ENCODE results near the gene TTC28. TPM values are rescaled to one million over a fixed set of nuclear protein-coding genes. Genes with fewer than 3 reads are reported as not detected.

TTC28 gene
- total RNA-seq, 1 donor from 2014 or later: 24.5 TPM

- Histone ChIP-seq H3K4me1 (peaks cover 0 to 3% of the 10 kb centered on the region in 2 donors), H3K36me3 (no peaks in the 10 kb centered on the region), H3K27ac (no peak overlapping the region), H3K27me3 (no peaks in the 10 kb centered on the region), H3K9me3 (no peaks in the 10 kb centered on the region), H3K4me3 (no peak overlapping the region)
- no peak for TF ChIP-seq CTCF (IDR thresholded peaks at IDR 0.05)
- DNase-seq (ENCODE audit: low spot score in 2 of 2): no peak
- intact Hi-C loops (cut with DNase I): no loop called here
Observed at GRCh38 chr22:28239941-28240340, 439.7 kb downstream of the TTC28 start.

DNA sequence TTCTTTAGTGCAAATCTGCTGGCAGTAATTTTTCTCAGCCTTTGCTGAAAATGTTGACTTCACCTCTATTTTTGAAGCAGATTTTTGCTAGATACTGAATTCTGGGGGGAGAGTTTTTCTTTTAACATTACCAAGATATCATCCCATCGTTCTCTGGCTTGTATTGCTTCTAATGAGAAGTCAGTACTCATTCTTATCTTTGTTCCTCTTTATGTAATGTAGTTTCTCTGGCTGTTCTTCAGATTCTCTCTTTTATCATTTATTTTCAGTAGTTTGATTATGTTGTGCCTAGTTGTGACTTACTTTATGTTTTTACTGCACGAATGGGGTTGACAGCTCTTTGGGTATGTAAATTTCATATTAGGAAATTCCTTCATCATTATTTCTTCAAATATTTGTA, 441.9 kb downstream of the TTC28 start:
- Histone ChIP-seq H3K36me3 (no peaks in the 10 kb centered on the region), H3K4me3 (no peak overlapping the region), H3K27ac (no peak overlapping the region), H3K27me3 (no peaks in the 10 kb centered on the region), H3K4me1 (peaks cover 0 to 3% of the 10 kb centered on the region in 2 donors), H3K9me3 (no peaks in the 10 kb centered on the region)
- no peak for TF ChIP-seq CTCF (IDR thresholded peaks at IDR 0.05)
- intact Hi-C loops (cut with DNase I): no loop called here
- no peak for DNase-seq (ENCODE audit: low spot score in 2 of 2)

- H3K9me3 ChIP-seq: no peaks in the 10 kb centered on the region
- H3K27me3 ChIP-seq: no peaks in the 10 kb centered on the region
- no peak overlapping the region for H3K4me3 ChIP-seq
- no peak overlapping the region for H3K27ac ChIP-seq
- no peak for DNase-seq (ENCODE audit: low spot score in 2 of 2)
- no peak for TF ChIP-seq CTCF (IDR thresholded peaks at IDR 0.05)
- H3K4me1 ChIP-seq: peaks cover 0 to 3% of the 10 kb centered on the region in 2 donors
- intact Hi-C loops (cut with DNase I): no loop called here
- no peaks in the 10 kb centered on the region for H3K36me3 ChIP-seq
Observed at GRCh38 chr22:28237112-28237511, 442.5 kb downstream of the TTC28 start.

GRCh38 chr22:28232204-28232603, 447.4 kb downstream of the TTC28 start:
- intact Hi-C loops (cut with DNase I): no loop called here
- Histone ChIP-seq H3K9me3 (no peaks in the 10 kb centered on the region), H3K4me1 (peaks cover 0 to 13% of the 10 kb centered on the region in 2 donors), H3K36me3 (no peaks in the 10 kb centered on the region), H3K27me3 (no peaks in the 10 kb centered on the region), H3K4me3 (no peak overlapping the region), H3K27ac (no peak overlapping the region)
- no peak for DNase-seq (ENCODE audit: low spot score in 2 of 2)
- no peak for TF ChIP-seq CTCF (IDR thresholded peaks at IDR 0.05)

DNA sequence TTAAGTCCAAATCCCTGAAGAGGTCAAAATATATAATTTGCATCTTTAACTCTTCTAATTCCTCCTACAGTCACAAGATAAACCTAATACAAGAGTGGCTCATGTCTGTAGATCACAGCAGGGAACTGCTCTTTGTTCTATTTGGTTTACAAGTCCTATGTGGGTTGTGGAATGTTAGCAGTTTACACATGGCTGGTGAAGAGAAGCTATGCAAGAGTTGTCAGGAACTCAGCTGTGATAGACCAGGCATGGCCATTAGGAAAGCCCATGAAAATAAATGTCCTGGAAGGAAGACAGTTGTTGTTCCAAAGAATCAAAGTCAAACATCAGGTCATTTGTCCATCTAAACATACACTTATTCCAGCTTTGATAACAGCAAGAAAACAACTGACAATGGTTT, 448.2 kb downstream of the TTC28 start:
- no peaks in the 10 kb centered on the region for H3K27me3 ChIP-seq
- H3K4me3 ChIP-seq: no peak overlapping the region
- intact Hi-C loops (cut with DNase I): no loop called here
- H3K36me3 ChIP-seq: no peaks in the 10 kb centered on the region
- no peak for DNase-seq (ENCODE audit: low spot score in 2 of 2)
- H3K27ac ChIP-seq: no peak overlapping the region
- H3K4me1 ChIP-seq: peaks cover 0 to 10% of the 10 kb centered on the region in 2 donors
- H3K9me3 ChIP-seq: no peaks in the 10 kb centered on the region
- TF ChIP-seq CTCF (IDR thresholded peaks at IDR 0.05): no peak

DNA sequence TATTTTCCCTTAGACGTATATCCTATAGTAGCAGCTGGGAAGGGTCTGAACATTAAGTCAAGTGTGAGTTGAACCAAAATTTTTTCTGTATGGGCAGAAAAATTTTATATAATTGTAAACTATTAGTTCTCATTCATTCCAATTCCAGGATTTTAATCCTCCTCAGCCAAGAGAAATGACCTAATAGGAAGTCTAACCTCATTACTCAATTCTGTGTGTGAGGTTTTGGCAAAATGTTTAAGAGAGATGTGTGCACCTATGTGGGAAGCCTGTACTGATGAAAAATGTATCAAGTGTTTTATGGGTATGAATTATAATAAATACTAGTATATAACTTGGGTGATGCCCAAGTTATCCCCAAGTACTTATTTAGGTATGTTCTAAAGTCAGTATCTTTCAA, 449.0 kb downstream of the TTC28 start:
- no peak for DNase-seq (ENCODE audit: low spot score in 2 of 2)
- Histone ChIP-seq H3K36me3 (no peaks in the 10 kb centered on the region), H3K27ac (no peak overlapping the region), H3K27me3 (no peaks in the 10 kb centered on the region), H3K4me3 (no peak overlapping the region), H3K4me1 (peaks cover 0 to 10% of the 10 kb centered on the region in 2 donors), H3K9me3 (no peaks in the 10 kb centered on the region)
- TF ChIP-seq CTCF (IDR thresholded peaks at IDR 0.05): no peak
- intact Hi-C loops (cut with DNase I): no loop called here
